ENCODE results near the gene NBEAL1.
"Not testable (repeated sequence)": the region's sequence is repeated elsewhere in the genome, so short reads cannot be mapped to it uniquely, and the experiment has no call there.

The NBEAL1 gene

DNA sequence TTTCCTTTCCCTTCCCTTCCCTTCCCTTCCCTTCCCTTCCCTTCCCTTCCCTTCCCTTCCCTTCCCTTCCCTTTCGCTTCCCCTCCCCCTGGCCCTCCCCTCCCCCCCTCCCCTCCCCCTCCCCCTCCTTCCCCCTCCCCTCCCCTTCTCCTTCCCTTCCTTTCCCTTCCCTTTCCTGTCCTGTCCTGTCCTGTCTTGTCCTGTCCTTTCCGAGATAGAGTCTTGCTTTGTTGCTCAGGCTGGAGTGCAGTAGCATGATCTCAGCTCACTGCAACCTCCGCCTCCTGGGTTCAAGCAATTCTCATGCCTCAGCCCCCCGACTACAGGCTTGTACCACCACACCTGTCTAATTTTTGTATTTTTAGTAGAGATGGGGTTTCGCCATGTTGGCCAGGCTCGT, 24.5 kb downstream of the NBEAL1 start:
- DNase-seq (ENCODE audit: low read depth): not testable (repeated sequence)

DNA sequence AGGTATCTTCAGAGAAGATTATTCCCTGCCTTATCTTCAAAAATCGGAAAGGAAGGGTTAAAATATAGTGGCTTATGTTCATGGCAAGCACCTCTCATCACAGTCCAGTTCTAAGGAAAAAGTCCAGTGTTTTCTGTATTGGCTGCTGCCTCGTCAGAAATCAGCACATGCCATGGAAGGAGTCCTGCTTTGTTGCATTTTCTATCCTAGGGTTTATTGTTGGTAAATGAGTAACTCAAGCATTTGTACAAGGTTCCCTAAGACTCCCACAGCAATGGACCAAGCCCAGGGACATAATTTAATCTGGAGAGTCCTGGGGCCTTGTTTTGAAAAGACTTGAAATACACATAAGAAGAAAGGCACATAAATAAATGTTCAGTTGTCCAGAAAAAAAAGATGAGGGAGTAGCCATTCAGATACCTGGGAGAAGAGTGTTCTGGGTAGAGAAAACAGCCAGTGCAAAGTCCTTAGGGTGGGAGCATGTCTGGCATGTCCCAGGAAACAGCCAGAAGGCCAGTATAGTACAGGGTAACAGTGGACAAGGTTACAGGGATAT, 26.4 kb downstream of the NBEAL1 start:
- DNase-seq (ENCODE audit: low read depth): no peak

DNA sequence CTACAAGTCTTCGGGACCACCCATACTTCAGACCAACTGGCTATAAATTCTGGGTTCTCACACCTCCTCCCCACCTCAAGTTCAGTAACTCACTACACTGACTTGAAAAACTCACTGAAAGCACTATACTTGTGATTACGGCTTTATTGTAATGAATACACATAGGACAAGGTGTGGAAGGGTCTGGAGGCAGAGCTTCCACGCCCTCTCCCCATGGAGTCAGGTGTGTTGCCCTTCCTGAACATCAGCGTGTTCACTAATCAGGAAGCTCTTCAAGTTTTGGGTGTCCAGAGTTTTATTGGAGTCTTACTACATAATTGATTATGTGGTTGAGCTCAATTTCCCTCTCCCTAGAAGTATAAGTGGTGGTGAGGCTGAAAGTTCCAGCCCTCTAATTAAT, 27.5 kb downstream of the NBEAL1 start:
- DNase-seq (ENCODE audit: low read depth): no peak

DNA sequence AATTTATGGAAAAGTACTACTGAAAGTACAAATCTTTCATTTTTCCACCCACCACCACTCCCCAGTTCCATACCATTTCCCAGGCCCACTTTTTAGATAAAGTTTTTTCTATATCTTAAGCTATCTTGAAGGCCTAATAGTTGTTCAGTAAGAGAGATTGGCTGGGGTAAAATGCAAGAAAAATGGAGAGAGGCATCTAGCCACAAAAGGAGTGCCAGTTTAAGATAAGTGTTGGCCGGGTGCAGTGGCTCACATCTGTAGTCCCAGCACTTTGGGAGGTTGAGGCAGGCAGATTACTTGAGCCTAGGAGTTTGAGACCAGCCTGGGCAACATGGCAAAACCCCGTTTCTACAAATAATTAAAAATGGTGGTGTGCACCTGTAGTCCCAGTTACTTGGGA, 28.6 kb downstream of the NBEAL1 start:
- DNase-seq (ENCODE audit: low read depth): no peak

DNA sequence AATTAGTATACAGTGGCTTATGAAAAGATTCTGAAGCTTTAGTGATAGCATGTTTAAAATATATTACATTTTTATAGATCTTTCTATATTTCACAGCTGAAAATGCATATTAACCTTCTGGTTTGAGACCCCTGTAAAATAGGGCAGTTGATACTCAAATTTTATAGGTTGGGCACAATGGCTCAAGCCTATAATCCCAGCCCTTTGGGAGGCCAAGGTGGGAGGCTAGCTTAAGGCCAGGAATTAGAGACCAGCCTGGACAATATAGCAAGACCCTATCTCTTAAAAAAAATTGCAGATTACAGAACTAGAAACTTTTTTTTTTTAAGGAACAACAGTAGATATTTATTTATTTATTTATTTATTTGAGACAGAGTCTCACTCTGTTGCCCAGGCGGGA, 31.2 kb downstream of the NBEAL1 start:
- no peak for DNase-seq (ENCODE audit: low read depth)

DNA sequence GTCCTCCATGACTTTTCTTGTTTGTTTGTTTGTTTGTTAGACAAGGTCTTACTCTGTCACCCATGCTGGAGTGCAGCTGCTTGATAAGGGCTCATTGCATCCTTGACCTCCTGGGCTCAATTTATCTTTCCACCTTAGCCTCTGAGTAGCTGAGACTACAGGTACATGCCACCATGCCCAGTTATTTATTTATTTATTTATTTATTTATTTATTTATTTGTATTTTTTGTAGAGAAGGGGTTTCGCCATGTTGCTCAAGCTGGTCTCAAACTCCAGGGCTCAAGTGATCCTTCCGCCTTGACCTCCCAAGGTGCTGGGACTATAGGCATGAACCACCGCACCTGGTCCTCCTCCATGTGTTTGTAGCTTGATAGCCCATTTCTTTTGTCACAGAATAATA, 37.9 kb downstream of the NBEAL1 start:
- no peak for DNase-seq (ENCODE audit: low read depth)

DNA sequence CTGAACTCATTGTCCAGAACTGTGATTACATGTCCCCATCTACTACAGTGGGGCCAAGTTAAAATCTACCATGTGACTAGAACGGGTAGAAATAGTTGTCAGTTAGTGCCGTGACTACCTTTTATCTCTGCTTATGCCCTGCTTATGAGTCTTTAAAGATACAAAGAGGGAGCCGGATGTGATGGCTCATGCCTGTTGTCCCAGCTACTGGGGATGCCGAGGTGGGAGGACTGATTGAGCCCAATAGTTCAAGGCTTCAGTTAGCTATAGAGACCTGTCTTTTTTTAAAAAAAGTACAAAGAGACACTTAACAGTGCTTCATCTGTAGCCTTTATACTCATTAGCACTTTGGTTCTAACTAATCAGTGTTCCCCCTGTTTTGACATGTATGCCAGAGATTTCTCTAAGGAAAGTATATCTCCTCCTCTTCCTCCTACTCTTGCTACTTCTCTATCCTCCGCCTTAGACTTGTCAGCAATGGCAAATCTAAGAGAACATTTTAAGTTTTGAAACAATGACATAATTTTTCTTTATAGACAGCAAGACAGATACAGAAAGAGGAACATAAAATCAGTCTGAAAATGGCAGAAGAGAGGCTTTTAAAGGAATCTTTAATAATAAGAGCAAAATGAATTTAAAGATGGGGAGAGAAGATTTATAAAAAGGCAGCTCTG, 45.0 kb downstream of the NBEAL1 start:
- no peak for DNase-seq (ENCODE audit: low read depth)

DNA sequence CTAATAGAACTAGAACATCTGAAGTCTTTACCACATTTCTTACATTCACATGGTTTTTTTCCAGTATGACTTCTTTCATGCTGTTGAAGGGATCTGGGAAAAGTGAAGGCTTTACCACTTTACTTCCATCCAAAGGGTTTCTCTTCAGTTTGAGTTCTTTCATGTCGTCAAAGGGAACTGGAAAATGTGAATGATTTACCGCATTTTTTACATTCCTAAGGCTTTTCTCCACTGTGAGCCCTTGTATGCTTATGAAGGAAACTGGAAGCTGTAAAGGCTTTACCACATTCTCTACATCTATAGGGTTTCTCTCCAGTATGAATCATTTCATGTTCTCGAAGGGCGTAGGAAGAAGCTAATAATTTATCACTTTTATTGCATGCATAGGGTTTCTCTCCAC, 46.7 kb downstream of the NBEAL1 start:
- DNase-seq (ENCODE audit: low read depth): no peak

DNA sequence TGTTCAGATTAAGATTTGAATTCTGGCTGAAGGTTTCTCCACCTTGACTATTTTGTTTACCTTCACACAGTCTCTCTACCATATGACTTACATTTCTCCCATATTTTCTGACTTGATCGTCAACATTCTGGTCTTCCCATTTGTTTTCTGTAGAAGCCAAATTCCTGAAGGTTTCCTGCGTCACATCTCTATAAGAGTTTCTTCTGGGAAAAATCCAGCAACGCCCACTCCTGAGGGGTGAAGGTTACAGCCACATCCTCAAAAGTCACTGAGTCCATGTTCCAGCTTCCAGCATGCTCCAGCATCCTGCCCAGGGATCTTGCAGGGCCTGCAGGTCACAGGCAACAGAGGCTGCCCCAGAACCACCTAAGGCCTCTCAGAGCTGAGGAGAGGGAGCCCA, 47.5 kb downstream of the NBEAL1 start:
- DNase-seq (ENCODE audit: low read depth): no peak

DNA sequence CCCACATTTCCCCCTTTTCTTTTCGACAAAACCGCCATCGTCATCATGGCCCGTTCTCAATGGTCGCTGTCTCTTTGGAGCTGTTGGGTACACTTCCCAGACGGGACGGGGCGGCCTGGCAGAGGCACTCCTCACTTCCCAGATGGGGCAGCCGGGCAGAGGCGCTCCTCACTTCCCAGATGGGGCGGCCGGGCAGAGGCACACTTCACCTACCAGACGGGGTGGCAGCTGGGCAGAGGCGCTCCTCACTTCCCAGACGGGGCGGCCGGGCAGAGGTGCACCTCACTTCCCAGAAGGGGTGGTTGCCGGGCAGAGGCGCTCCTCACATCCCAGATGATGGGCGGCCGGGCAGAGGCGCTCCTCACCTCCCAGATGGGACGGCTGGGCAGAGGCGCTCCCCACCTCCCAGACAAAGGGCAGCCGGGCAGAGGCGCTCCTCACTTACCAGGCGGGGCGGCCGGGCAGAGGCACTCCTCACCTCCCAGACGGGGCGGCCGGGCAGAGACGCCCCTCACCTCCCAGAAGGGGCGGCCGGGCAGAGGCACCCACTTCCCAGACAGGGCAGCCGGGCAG, 51.9 kb downstream of the NBEAL1 start:
- DNase-seq (ENCODE audit: low read depth): not testable (repeated sequence)

DNA sequence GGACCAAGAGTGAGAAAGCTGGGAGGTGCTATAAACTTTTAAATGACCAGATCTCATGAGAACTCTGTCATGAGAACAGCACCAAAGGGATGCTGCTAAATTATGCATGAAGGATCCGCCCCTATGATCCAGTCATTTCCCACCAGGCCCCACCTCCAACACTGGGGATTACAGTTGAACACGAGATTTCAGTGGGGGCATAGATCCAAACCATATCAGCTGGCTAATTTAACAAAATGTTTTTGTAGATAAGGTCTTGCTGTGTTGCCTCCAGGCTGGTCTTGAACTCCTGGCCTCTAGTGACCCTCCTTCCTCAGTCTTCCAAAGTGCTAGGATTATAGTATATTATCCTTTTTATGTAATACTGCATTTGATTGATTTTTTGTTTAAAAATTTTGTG, 56.0 kb downstream of the NBEAL1 start:
- DNase-seq (ENCODE audit: low read depth): no peak

DNA sequence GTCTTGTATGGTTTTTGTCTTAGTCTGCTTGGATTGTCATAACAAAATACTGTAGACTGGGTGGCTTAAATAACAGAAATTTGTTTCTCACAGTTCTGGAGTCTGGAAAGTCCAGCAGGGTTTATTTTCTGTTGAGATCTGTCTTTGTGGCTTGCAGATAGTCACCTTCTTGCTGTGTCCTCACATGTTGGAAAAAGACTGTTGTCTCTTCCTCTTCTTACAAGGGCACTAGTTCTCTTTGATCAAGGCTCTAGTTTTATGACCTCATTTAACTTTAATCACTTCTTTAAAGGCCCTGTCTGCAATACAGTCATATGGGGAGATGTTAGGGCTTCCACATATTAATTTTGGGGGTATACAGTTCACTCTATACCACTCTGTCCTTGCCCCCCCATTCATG, 56.5 kb downstream of the NBEAL1 start:
- no peak for DNase-seq (ENCODE audit: low read depth)

DNA sequence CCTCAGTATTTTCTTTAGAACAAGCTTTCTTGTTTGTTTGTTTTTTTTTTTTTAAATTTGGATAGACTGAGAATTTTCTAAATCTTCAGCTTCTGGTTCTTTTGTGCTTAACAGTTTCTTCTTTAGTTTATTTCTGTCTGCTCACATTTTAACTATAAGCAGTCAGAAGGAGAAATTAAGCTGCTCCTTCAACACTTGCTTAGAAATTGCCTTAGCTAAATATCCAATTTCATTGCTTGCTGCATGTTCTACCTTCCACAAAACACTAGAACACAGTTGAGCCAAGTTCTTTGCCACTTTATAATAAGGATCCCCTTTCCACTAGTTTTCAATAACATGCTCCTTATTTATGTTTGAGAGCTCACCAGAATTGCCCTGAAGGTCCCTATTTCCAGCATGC, 57.7 kb downstream of the NBEAL1 start:
- no peak for DNase-seq (ENCODE audit: low read depth)

DNA sequence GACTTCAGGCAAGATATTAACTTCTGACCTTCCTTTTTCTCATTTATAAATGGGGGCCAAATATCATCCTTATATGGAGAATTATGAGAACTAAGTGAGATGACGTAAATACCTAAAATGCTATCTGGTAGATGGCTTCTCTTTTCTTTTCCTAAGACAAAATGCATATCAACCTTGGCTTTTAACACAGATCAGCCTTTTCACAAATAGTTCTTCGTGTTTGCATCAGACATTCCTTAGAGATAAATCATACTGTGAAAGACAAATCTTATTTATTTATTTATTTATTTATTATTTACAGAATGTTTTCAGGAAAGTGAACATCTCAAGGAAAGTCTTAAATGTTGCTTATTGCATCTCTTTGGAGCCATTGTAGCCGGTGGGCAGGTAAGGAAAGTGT, 62.8 kb downstream of the NBEAL1 start:
- DNase-seq (ENCODE audit: low read depth): no peak

DNA sequence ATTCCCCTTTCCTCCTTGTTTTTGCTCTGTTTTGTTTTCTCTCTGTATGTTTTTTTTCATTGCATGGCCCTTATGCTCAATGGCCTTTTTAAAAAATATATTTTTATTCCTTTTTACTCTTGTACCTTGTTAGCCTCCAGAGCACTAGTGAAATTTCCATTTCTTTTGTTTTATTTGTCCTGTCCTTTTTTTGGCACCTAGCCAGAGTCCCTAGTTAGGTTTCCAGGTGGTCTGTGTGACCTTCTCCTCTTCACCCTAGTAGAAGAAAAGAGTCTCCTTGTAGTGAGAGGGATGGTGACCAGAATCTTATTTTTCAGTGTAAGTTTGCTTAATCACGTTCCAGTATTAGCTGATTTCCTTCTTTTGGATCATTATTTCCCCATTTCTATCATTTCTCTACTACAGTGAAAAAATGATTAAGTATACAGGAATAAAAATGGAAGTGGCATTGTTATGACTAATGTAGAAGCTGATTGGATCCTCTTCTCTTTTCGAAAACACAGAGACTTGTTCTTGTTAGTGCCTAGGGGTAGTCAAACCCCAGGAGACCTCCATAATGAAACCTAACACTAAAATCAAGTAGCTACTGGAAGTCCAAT, 65.9 kb downstream of the NBEAL1 start:
- DNase-seq (ENCODE audit: low read depth): no peak

DNA sequence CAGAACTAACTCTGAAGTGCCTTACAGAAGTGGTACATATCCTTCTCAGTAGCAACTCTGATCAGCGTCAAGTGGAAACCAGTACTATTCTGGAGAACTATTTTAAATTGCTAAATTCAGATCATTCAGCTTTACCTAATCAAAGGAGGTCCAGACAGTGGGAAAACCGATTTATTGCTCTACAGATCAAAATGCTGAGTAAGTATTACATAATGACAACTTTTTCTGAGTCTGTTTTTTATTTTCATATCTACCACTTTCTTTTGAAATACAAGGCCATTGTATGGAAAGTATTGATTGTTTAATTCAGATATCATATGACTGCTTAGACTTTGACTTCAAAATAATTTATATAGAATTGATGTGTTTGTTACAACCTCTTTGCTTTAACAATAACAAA, 68.7 kb downstream of the NBEAL1 start:
- no peak for DNase-seq (ENCODE audit: low read depth)

DNA sequence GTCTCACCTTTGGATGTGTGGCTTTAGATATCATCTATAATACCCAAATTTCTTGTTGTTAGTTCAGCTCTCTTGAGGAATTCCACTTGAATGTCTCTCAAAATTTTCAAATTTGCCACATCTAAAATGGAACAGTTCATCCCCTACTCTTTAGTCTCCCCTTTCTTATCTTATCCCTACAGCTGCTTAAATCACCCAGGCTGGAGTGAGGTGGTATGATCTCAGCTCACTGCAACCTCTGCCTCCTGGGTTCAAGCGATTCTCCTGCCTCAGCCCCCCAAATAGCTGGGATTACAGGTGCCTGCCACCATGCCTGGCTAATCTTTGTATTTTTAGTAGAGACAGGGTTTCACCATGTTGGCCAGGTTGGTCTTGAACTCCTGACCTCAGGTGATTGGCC, 71.7 kb downstream of the NBEAL1 start:
- DNase-seq (ENCODE audit: low read depth): not testable (repeated sequence)

DNA sequence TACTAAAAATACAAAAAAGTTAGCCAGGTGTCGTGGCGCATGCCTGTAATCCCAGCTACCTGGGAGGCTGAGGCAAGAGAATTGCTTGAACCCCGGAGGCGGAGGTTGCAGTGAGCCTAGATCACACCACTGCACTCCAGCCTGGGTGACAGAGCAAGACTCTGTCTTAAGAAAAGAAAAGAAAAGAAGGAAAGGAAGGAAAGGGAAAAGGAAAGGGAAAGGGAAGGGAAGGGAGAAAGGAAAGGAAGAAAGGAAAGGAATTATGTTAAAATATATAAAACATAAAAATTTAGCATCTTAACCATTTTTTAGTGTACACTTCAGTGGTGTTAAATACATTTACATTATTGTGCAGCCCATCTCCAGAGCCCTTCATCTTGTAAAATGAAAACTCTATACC, 76.0 kb downstream of the NBEAL1 start:
- not testable (repeated sequence) for DNase-seq (ENCODE audit: low read depth)

DNA sequence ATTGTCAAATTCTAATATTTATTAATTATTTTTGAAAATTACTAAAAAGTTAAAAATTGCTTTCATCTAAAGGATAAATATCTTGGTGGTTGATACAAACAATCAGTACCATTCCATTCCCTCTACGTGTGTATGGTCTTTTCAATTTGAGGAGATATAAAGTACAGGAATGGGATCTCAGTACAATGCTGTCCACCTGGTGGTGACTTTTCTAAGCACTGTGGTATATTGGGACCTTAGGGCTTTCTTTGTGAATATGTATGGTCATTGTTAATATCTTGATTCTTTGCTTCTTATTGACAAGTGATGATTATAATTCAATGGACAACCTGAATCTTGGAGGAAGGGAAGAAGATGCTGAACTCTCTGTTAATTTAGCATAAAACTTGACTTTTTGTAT, 83.1 kb downstream of the NBEAL1 start:
- no peak for DNase-seq (ENCODE audit: low read depth)

DNA sequence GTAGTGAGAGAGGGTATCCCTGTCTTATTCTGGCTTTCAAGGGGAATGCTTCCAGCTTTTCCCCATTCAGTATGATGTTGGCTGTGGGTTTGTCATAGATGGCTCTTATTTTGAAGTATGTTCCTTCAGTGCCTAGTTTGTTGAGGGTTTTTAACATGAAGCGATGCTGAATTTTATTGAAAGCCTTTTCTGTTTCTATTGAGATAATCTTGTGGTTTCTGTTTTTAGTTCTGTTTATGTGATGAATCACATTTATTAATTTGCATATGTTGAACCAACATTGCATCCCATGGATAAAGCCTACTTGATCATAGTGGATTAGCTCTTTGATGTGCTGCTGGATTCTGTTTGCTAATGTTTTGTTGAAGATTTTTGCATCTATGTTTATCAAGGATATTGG, 87.7 kb downstream of the NBEAL1 start:
- not testable (repeated sequence) for DNase-seq (ENCODE audit: low read depth)

DNA sequence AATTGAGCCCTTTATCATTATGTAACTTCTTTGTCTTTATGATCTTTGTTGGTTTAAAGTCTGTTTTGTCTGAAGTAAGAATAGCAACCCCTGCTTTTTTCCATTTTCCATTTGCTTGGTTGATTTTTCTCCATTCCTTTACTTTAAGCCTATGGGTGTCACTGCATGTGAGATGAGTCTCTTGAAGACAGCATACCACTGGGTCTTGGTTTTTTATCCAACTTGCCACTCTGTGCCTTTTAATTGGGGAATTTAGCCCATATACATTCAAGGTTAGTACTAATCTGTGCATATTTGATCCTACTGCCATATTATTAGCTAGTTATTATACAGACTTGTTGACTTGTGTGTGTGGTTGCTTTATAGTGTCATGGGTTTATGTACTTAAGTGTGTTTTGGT, 89.6 kb downstream of the NBEAL1 start:
- no peak for DNase-seq (ENCODE audit: low read depth)

DNA sequence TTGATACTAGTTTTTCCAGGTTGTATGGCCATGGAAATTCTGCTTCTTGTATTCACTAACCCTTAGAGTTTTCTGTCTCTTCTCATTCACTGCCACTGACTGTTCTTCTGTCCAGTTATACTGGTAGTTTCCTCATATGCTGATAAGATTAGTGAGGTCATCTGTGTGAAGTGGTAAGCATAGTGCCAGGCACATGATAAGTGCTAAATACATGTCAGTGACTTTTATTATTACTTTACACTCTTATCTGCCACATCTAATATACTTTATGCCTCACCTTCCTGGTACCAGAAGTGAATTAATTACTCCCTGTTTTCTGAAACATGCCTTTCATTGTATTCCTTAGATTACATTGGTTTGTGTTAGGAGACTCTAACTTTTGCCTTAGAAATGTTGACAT, 91.3 kb downstream of the NBEAL1 start:
- DNase-seq (ENCODE audit: low read depth): no peak

DNA sequence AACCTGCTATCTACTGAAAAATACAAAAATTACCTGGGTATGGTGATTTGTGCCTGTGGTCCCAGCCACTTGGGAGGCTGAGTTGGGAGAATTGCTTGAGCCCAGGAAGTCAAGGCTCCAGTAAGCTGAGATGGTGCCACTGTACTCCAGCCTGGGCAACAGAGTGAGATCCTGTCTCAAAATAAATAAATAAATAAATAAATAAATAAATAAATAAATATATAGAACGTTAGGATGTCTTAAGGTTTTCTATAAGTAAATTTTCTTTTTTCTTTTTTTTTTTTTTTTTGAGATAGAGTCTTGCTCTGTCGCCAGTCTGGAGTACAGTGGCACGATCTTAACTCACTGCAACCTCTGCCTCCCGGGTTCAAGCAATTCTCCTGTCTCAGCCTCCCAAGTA, 95.8 kb downstream of the NBEAL1 start:
- not testable (repeated sequence) for DNase-seq (ENCODE audit: low read depth)

DNA sequence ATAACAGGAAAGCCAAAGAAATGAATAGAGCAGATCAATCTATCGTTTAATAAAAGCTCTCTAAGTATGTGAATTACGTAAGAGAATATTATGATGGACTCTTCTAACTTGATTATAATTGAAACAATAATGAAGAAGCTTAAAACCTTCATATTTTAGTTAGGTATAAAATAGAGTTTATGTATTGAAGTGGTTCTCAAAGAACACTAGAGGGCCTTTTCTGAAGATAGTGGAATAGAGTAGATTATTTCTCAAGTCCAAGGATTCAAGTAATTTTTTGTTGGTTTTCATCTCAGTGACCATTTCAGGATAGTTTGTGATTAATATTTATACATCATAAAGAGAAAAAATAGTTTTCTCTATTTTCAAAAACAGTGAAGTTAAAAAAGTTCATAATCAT, 97.7 kb downstream of the NBEAL1 start:
- DNase-seq (ENCODE audit: low read depth): no peak

Data from HS-27A (cell line).